BE2C (cell line): ENCODE measurements around the gene SLC25A30.

ENCODE experiments used
- DNase-seq: peaks from one replicate; pipeline ENCODE4 v3.0.0-alpha.2; 2020
- H3K27me3 ChIP-seq: fragments of 250-450 bp; sonication (Bioruptor Pico); 2 replicates; pipeline ENCODE4 v1.5.1; 2020; ENCODE audit warnings: mild to moderate bottlenecking
- H3K36me3 ChIP-seq: fragments of 250-450 bp; sonication (Bioruptor Pico); 2 replicates; pipeline ENCODE4 v1.5.1; 2020; ENCODE audit warnings: mild to moderate bottlenecking
- H3K4me1 ChIP-seq: fragments of 250-450 bp; sonication (Bioruptor Pico); 2 replicates; pipeline ENCODE4 v1.5.1; 2020
- H3K4me3 ChIP-seq: 2 replicates; pipeline ENCODE4 v1.5.1; 2011; ENCODE audit warnings: low read depth, low read length
- H3K9me3 ChIP-seq: fragments of 250-450 bp; sonication (Bioruptor Pico); 2 replicates; pipeline ENCODE4 v1.5.1; 2020
- CTCF ChIP-seq: IDR thresholded peaks from 2 replicates; pipeline ENCODE4 v1.5.1; 2012; ENCODE audit warnings: mild to moderate bottlenecking, low read depth, low read length

Gene SLC25A30

GRCh38 chr13:45454204-45454603 is 36.0 kb upstream of the SLC25A30 start:
- no peak for TF ChIP-seq CTCF
- H3K36me3 ChIP-seq = no peaks in the 10 kb centered on the region
- no peaks in the 10 kb centered on the region for H3K9me3 ChIP-seq
- no peaks in the 10 kb centered on the region for H3K4me1 ChIP-seq
- no peak overlapping the region for H3K4me3 ChIP-seq
- H3K27me3 ChIP-seq = no peaks in the 10 kb centered on the region
- DNase-seq = no peak

- Histone ChIP-seq H3K27me3 (0 out of 2 replicates have a peak, but pooled peaks cover 2% of the 10 kb centered on the region), H3K36me3 (no peaks in the 10 kb centered on the region), H3K4me3 (no peak overlapping the region), H3K4me1 (no peaks in the 10 kb centered on the region), H3K9me3 (no peaks in the 10 kb centered on the region)
- no peak for DNase-seq
- TF ChIP-seq CTCF = no peak
Observed at GRCh38 chr13:45451282-45451681, 33.1 kb upstream of the SLC25A30 start.

- 0 out of 2 replicates have a peak, but pooled peaks cover 2% of the 10 kb centered on the region for H3K27me3 ChIP-seq
- DNase-seq = no peak
- no peak for TF ChIP-seq CTCF
- H3K36me3 ChIP-seq = no peaks in the 10 kb centered on the region
- H3K9me3 ChIP-seq = no peaks in the 10 kb centered on the region
- H3K4me1 ChIP-seq = no peaks in the 10 kb centered on the region
- no peak overlapping the region for H3K4me3 ChIP-seq
Observed at GRCh38 chr13:45448965-45449559, 30.9 kb upstream of the SLC25A30 start.

GRCh38 chr13:45447050-45447661 is 29.0 kb upstream of the SLC25A30 start:
- H3K36me3 ChIP-seq = no peaks in the 10 kb centered on the region
- H3K9me3 ChIP-seq = no peaks in the 10 kb centered on the region
- 0 out of 2 replicates have a peak, but pooled peaks cover 2% of the 10 kb centered on the region for H3K27me3 ChIP-seq
- no peaks in the 10 kb centered on the region for H3K4me1 ChIP-seq
- no peak overlapping the region for H3K4me3 ChIP-seq
- TF ChIP-seq CTCF = no peak
- DNase-seq = no peak

- TF ChIP-seq CTCF = no peak
- DNase-seq = no peak
- no peaks in the 10 kb centered on the region for H3K9me3 ChIP-seq
- H3K4me3 ChIP-seq = no peak overlapping the region
- H3K36me3 ChIP-seq = no peaks in the 10 kb centered on the region
- no peaks in the 10 kb centered on the region for H3K4me1 ChIP-seq
- 0 out of 2 replicates have a peak, but pooled peaks cover 2% of the 10 kb centered on the region for H3K27me3 ChIP-seq
Observed at GRCh38 chr13:45446181-45446580, 28.0 kb upstream of the SLC25A30 start.

GRCh38 chr13:45445053-45445452 is 26.9 kb upstream of the SLC25A30 start:
- no peaks in the 10 kb centered on the region for H3K36me3 ChIP-seq
- H3K27me3 ChIP-seq = 0 out of 2 replicates have a peak, but pooled peaks cover 2% of the 10 kb centered on the region
- H3K4me1 ChIP-seq = no peaks in the 10 kb centered on the region
- no peak for DNase-seq
- no peak overlapping the region for H3K4me3 ChIP-seq
- H3K9me3 ChIP-seq = no peaks in the 10 kb centered on the region
- no peak for TF ChIP-seq CTCF
